Endothelial cell of umbilical vein (primary cell): ENCODE data around the gene XPO6. TPM values are rescaled to one million over a fixed set of nuclear protein-coding genes. Genes with fewer than 3 reads are reported as not detected.

ENCODE experiments used
- BruUV-seq: library from RNA; stranded (reverse); fragments of 400-500 nt; replicated peaks from 2 replicates; lab custom pipeline; 2021; lab: Mats Ljungman, UMichigan
- CTCF ChIA-PET: fragments of 300-600, 350-600 bp; sonication (Branson Sonifier 250); formaldehyde crosslinking; loops from one replicate; lab custom pipeline; 2021; ENCODE audit warnings: antibody characterized with exemption, inconsistent platforms; lab: Charles Lee
- POLR2A ChIA-PET: fragments of 300-600, 350-600 bp; sonication (Branson Sonifier 250); formaldehyde crosslinking; loops from one replicate; lab custom pipeline; 2021; ENCODE audit warnings: antibody characterized with exemption, inconsistent platforms; lab: Charles Lee
- DNase-seq: peaks from one replicate; pipeline ENCODE4 v3.0.0-alpha.2; 2011; ENCODE audit warnings: low read depth, low spot score
- FAIRE-seq: peaks from 2 replicates; lab custom pipeline; 2011; peaks lifted over from hg19 to GRCh38; lab: Jason Lieb, UNC
- H2AFZ ChIP-seq: 2 replicates; pipeline ENCODE4 v1.6.0; 2012; ENCODE audit warnings: low read depth, low read length, control low read depth, inconsistent platforms
- H3K27ac ChIP-seq: 2 replicates; pipeline ENCODE4 v1.5.1; 2011; ENCODE audit warnings: low read depth, mild to moderate bottlenecking, control low read depth, low read length, moderate library complexity; ENCODE audit not compliant: insufficient read depth
- H3K27me3 ChIP-seq, 2 experiments: 2 replicates each; pipeline versions ENCODE4 v1.6.0 to v1.6.1; 2011; ENCODE audit warnings: low read length in 2 of 2, mixed read lengths in 1 of 2; ENCODE audit not compliant: control insufficient read depth in 2 of 2, insufficient read depth in 2 of 2
- H3K36me3 ChIP-seq, 2 experiments: 2 replicates in 1 of 2; 3 replicates in 1 of 2; pipeline ENCODE4 v1.5.1; 2011; ENCODE audit warnings: low read length in 2 of 2, mild to moderate bottlenecking in 1 of 2, moderate library complexity in 1 of 2; ENCODE audit not compliant: control insufficient read depth in 2 of 2, insufficient read depth in 2 of 2; ENCODE audit errors: extremely low read depth in 1 of 2
- H3K4me1 ChIP-seq: 3 replicates; pipeline ENCODE4 v1.5.1; 2011; ENCODE audit warnings: mild to moderate bottlenecking, low read length; ENCODE audit not compliant: control insufficient read depth, insufficient read depth; ENCODE audit errors: extremely low read depth
- H3K4me2 ChIP-seq: 2 replicates; pipeline ENCODE4 v1.6.1; 2011; ENCODE audit warnings: low read length, control low read depth, mixed read lengths; ENCODE audit not compliant: insufficient read depth
- H3K4me3 ChIP-seq, 3 experiments: fragments of 200-600 bp in 1 of 3; sonication (generic), shearing (Covaris generic) in 1 of 3; replicated peaks in 1 of 3; 2 replicates each; pipeline ENCODE4 v1.5.1; 2011 to 2016; ENCODE audit warnings: control low read depth in 3 of 3, low read length in 3 of 3, mild to moderate bottlenecking in 2 of 3, inconsistent platforms in 1 of 3, low read depth in 1 of 3, moderate library complexity in 1 of 3; ENCODE audit not compliant: insufficient read depth in 1 of 3
- H3K79me2 ChIP-seq: 2 replicates; pipeline ENCODE4 v1.6.0; 2012; ENCODE audit warnings: low read length, inconsistent platforms; ENCODE audit not compliant: control insufficient read depth, insufficient read depth
- H3K9ac ChIP-seq: replicated peaks from 2 replicates; pipeline ENCODE3; 2011; ENCODE audit warnings: low read length, control low read depth; ENCODE audit not compliant: insufficient read depth; ENCODE audit errors: extremely low read depth
- H3K9me1 ChIP-seq: replicated peaks from 3 replicates; pipeline ENCODE4 v1.6.0; 2011; ENCODE audit warnings: mild to moderate bottlenecking, low read length; ENCODE audit not compliant: control insufficient read depth, insufficient read depth; ENCODE audit errors: extremely low read depth
- H3K9me3 ChIP-seq: replicated peaks from 2 replicates; pipeline ENCODE4 v1.5.1; 2012; ENCODE audit warnings: low read length, inconsistent platforms; ENCODE audit not compliant: control insufficient read depth, insufficient read depth
- H4K20me1 ChIP-seq: replicated peaks from 2 replicates; pipeline ENCODE3; 2011; ENCODE audit warnings: mild to moderate bottlenecking, low read length; ENCODE audit not compliant: control insufficient read depth, insufficient read depth; ENCODE audit errors: extremely low read depth
- EZH2 ChIP-seq: IDR thresholded peaks from 2 replicates; pipeline ENCODE4 v1.6.1; 2012; ENCODE audit warnings: borderline replicate concordance, low read depth, mild to moderate bottlenecking, moderate library complexity, low read length, inconsistent platforms; ENCODE audit not compliant: severe bottlenecking
- FOS ChIP-seq: IDR thresholded peaks from 2 replicates; pipeline ENCODE4 v1.6.1; 2011; ENCODE audit warnings: mild to moderate bottlenecking, low read length, moderate library complexity, borderline replicate concordance; ENCODE audit not compliant: insufficient read depth
- GATA2 ChIP-seq: IDR thresholded peaks from 2 replicates; pipeline ENCODE4 v1.7.0; 2011; ENCODE audit warnings: low read depth, mild to moderate bottlenecking, moderate library complexity, mixed read lengths, low read length; ENCODE audit not compliant: insufficient read length, insufficient read depth
- JUN ChIP-seq: IDR thresholded peaks from 2 replicates; pipeline ENCODE4 v1.6.1; 2011; ENCODE audit warnings: borderline replicate concordance, low read depth; ENCODE audit not compliant: insufficient read length, insufficient read depth
- MYC ChIP-seq: IDR thresholded peaks from one replicate; pipeline ENCODE4 v1.6.1; 2011; ENCODE audit warnings: mild to moderate bottlenecking, low read depth, low read length
- POLR2A ChIP-seq: IDR thresholded peaks from 2 replicates; pipeline ENCODE4 v1.6.1; 2012; ENCODE audit warnings: low read depth, mild to moderate bottlenecking, control low read depth, low read length
- POLR2AphosphoS5 ChIP-seq: IDR thresholded peaks from 2 replicates; pipeline ENCODE4 v1.6.1; 2012; ENCODE audit warnings: low read depth, mild to moderate bottlenecking, control low read depth, low read length, moderate library complexity; ENCODE audit not compliant: insufficient read depth
- dilution Hi-C: fragments of 300-500 bp; cut with MboI; formaldehyde crosslinking; loops from one replicate; pipeline ENCODE4 v1.15.0; 2019; ENCODE audit warnings: low sequenced_read_pairs; ENCODE audit not compliant: extremely low pct_ligation_motif_present
- intact Hi-C: fragments of 100-400 bp; cut with micrococcal nuclease; formaldehyde crosslinking; loops from one replicate; pipeline ENCODE4 v1.10.0; 2022
- polyA plus RNA-seq, 4 experiments: library from polyadenylated mRNA; depleted of rRNA in 3 of 4; stranded (reverse) in 3 of 4; unstranded in 1 of 4; fragments of >200 nt; gene quantifications; 2 replicates each; pipeline versions ENCODE4 v1.2.1 to v1.2.3, GENCODE V29; 2011 to 2012; ENCODE audit warnings: missing spikeins in 1 of 4
- total RNA-seq: library from RNA; stranded (reverse); gene quantifications from 2 replicates; pipeline ENCODE4 v1.2.3, GENCODE V29; 2021
- TF ChIP-seq, protein P1 (sequence below): IDR thresholded peaks from 2 replicates; pipeline ENCODE4 v1.6.1; 2011; ENCODE audit not compliant: insufficient read depth, insufficient read length
- TF ChIP-seq, protein P2 (sequence below), 2 donors: IDR thresholded peaks; 1 replicate in 1 of 2; 2 replicates in 1 of 2; pipeline ENCODE4 v1.5.1; 2011; ENCODE audit warnings: low read length in 2 of 2, mild to moderate bottlenecking in 2 of 2, moderate library complexity in 2 of 2, control low read depth in 1 of 2, inconsistent platforms in 1 of 2, low read depth in 1 of 2; ENCODE audit not compliant: insufficient read depth in 1 of 2; ENCODE audit errors: extremely low read depth in 1 of 2

The XPO6 gene
- total and polyA plus RNA-seq, 2 donors (not counting 3 experiments of a cell fraction or from before 2014, with no cell fraction given): 170 to 272 TPM

DNA sequence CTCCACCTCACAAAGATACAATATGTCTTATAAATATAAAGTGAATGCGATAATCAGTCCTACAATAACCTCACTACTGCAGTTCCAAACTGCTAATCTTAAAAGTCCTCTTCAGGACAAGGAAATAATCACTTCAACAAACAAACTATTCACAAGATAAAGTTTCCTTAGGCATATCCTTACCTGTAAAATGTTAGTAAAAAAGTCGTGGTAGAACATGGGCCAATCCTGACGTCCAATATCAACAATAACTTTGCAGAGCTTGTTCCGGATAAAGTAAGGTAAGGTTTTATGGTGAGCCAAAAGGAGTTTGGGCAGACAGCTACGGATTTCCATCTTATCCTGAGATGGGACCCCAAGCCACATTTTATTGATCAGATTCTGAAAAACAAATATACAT, 36.0 kb downstream of the XPO6 start:
- Histone ChIP-seq H3K36me3 (peaks cover 11 to 12% of the 10 kb centered on the region in 2 experiments), H2AFZ (no peak overlapping the region), H3K79me2 (peaks cover 87% of the 10 kb centered on the region), H4K20me1 (peaks cover 3% of the 10 kb centered on the region), H3K9ac (no peak overlapping the region), H3K27me3 (no peaks in the 10 kb centered on the region), H3K4me3 (no peak overlapping the region), H3K27ac (no peak overlapping the region), H3K4me2 (no peak overlapping the region), H3K4me1 (peaks cover 17% of the 10 kb centered on the region), H3K9me1 (no peaks in the 10 kb centered on the region), H3K9me3 (no peaks in the 10 kb centered on the region)
- POLR2A ChIA-PET: no interaction called here
- TF ChIP-seq FOS (no peak), EZH2 (no peak), POLR2AphosphoS5 (no peak), MYC (no peak), JUN (no peak), GATA2 (no peak), POLR2A (no peak)
- TF ChIP-seq, protein P1, sequence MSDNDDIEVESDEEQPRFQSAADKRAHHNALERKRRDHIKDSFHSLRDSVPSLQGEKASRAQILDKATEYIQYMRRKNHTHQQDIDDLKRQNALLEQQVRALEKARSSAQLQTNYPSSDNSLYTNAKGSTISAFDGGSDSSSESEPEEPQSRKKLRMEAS: no peak
- TF ChIP-seq, protein P2, sequence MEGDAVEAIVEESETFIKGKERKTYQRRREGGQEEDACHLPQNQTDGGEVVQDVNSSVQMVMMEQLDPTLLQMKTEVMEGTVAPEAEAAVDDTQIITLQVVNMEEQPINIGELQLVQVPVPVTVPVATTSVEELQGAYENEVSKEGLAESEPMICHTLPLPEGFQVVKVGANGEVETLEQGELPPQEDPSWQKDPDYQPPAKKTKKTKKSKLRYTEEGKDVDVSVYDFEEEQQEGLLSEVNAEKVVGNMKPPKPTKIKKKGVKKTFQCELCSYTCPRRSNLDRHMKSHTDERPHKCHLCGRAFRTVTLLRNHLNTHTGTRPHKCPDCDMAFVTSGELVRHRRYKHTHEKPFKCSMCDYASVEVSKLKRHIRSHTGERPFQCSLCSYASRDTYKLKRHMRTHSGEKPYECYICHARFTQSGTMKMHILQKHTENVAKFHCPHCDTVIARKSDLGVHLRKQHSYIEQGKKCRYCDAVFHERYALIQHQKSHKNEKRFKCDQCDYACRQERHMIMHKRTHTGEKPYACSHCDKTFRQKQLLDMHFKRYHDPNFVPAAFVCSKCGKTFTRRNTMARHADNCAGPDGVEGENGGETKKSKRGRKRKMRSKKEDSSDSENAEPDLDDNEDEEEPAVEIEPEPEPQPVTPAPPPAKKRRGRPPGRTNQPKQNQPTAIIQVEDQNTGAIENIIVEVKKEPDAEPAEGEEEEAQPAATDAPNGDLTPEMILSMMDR (IDR thresholded peaks at IDR 0.05; ENCODE audit: extremely low read depth in 1 of 2, insufficient read depth in 1 of 2, low read depth in 1 of 2, low read length in 2 of 2): no peak
- CTCF ChIA-PET: interaction anchor here (2.0 kb wide), 1 partner anchor 14 kb away, joined by 4 read pairs; no protein-coding TSS in a partner anchor
- FAIRE-seq: peak; percentile 15
- dilution Hi-C loops (no loop called here), intact Hi-C loops (no loop called here)
- no peak for DNase-seq
- no TSS peak for BruUV-seq
